GM19397 (cell line): ENCODE results near the gene CHPT1.
"Not testable (repeated sequence)": the region's sequence is repeated elsewhere in the genome, so short reads cannot be mapped to it uniquely, and the experiment has no call there.

Source experiments
- ATAC-seq: cut with Tn5 transposase; IDR thresholded peaks from one replicate; pipeline ENCODE4 v1.9.1; 2021; ENCODE audit warnings: mild to moderate bottlenecking, moderate library complexity; ENCODE audit not compliant: unreplicated experiment

CHPT1 gene

GRCh38 chr12:101681627-101682026 lies 15.8 kb upstream of the CHPT1 start:
- ATAC-seq: not testable (repeated sequence)

GRCh38 chr12:101685092-101685491 lies 12.3 kb upstream of the CHPT1 start:
- no peak for ATAC-seq

- no peak for ATAC-seq
These were observed 11.3 kb upstream of the CHPT1 start for GRCh38 chr12:101686176-101686575.

- ATAC-seq: no peak
These were observed 6.8 kb upstream of the CHPT1 start for GRCh38 chr12:101690544-101691098.

GRCh38 chr12:101691503-101692096 lies 5.8 kb upstream of the CHPT1 start:
- ATAC-seq: no peak

GRCh38 chr12:101694297-101694848 lies 3.1 kb upstream of the CHPT1 start:
- ATAC-seq: no peak

- ATAC-seq: no peak
These were observed 2.5 kb upstream of the CHPT1 start for GRCh38 chr12:101694986-101695385.

- ATAC-seq: no peak
These were observed 1.7 kb upstream of the CHPT1 start for GRCh38 chr12:101695706-101696105.

GRCh38 chr12:101696251-101697196 lies 916 bp upstream of the CHPT1 start:
- ATAC-seq: no peak

GRCh38 chr12:101697930-101698799 lies 725 bp downstream of the CHPT1 start:
- peak; percentile 36 for ATAC-seq

GRCh38 chr12:101698800-101699347 lies 1.4 kb downstream of the CHPT1 start:
- ATAC-seq: no peak

GRCh38 chr12:101700299-101700820 lies 2.9 kb downstream of the CHPT1 start:
- no peak for ATAC-seq

GRCh38 chr12:101703487-101703886 lies 6.0 kb downstream of the CHPT1 start:
- ATAC-seq: no peak

- no peak for ATAC-seq
These were observed 9.0 kb downstream of the CHPT1 start for GRCh38 chr12:101706403-101706802.

GRCh38 chr12:101707131-101707782 lies 9.8 kb downstream of the CHPT1 start:
- ATAC-seq: no peak

GRCh38 chr12:101710288-101710687 lies 12.8 kb downstream of the CHPT1 start:
- ATAC-seq: no peak

- no peak for ATAC-seq
These were observed 15.7 kb downstream of the CHPT1 start for GRCh38 chr12:101713059-101713682.

GRCh38 chr12:101713930-101714329 lies 16.5 kb downstream of the CHPT1 start:
- no peak for ATAC-seq

- no peak for ATAC-seq
These were observed 17.5 kb downstream of the CHPT1 start for GRCh38 chr12:101714877-101715444.
